Glutamatergic neuron (in vitro differentiated cells): Measurements from ENCODE around the gene NBEAL2. TPM values are rescaled to one million over a fixed set of nuclear protein-coding genes. Genes with fewer than 3 reads are reported as not detected.

ENCODE experiments used
- DNase-seq: peaks from one replicate; pipeline ENCODE4 v3.0.0; 2022
- H3K27ac Mint-ChIP-seq: one replicate; pipeline ENCODE4 v1.8.0; 2020; ENCODE audit warnings: mild to moderate bottlenecking, mixed read lengths, inconsistent platforms; ENCODE audit not compliant: unreplicated experiment
- H3K27me3 Mint-ChIP-seq: one replicate; pipeline ENCODE4 v1.8.0; 2020; ENCODE audit warnings: mild to moderate bottlenecking, moderate library complexity, mixed read lengths, inconsistent platforms; ENCODE audit not compliant: unreplicated experiment
- H3K36me3 Mint-ChIP-seq: one replicate; pipeline ENCODE4 v1.8.0; 2020; ENCODE audit warnings: mild to moderate bottlenecking, mixed read lengths, inconsistent platforms; ENCODE audit not compliant: unreplicated experiment
- H3K4me1 Mint-ChIP-seq: one replicate; pipeline ENCODE4 v1.8.0; 2020; ENCODE audit warnings: mild to moderate bottlenecking, low read depth, mixed read lengths, inconsistent platforms; ENCODE audit not compliant: unreplicated experiment
- H3K4me3 Mint-ChIP-seq: one replicate; pipeline ENCODE4 v1.8.0; 2020; ENCODE audit warnings: mild to moderate bottlenecking, mixed read lengths, inconsistent platforms; ENCODE audit not compliant: unreplicated experiment
- H3K9me3 Mint-ChIP-seq: one replicate; pipeline ENCODE4 v1.8.0; 2020; ENCODE audit warnings: mild to moderate bottlenecking, moderate library complexity, mixed read lengths, inconsistent platforms; ENCODE audit not compliant: unreplicated experiment
- total RNA-seq: library from RNA; stranded (reverse); fragmentation: NEBNext Ultra II Directional; extraction: Animal tissue kit (Norgen Biotek cat#: 25700); gene quantifications from one replicate; pipeline ENCODE4 v1.2.1, GENCODE V29; 2021; ENCODE audit not compliant: unreplicated experiment
- TF ChIP-seq, protein P1 (sequence below): fragments of 200-600 bp; sonication (generic); IDR thresholded peaks from one replicate; pipeline ENCODE4 v1.5.0; 2021; ENCODE audit not compliant: partially characterized antibody, unreplicated experiment

NBEAL2 gene
- total RNA-seq, 1 donor from 2014 or later, result 38.0 TPM

DNA sequence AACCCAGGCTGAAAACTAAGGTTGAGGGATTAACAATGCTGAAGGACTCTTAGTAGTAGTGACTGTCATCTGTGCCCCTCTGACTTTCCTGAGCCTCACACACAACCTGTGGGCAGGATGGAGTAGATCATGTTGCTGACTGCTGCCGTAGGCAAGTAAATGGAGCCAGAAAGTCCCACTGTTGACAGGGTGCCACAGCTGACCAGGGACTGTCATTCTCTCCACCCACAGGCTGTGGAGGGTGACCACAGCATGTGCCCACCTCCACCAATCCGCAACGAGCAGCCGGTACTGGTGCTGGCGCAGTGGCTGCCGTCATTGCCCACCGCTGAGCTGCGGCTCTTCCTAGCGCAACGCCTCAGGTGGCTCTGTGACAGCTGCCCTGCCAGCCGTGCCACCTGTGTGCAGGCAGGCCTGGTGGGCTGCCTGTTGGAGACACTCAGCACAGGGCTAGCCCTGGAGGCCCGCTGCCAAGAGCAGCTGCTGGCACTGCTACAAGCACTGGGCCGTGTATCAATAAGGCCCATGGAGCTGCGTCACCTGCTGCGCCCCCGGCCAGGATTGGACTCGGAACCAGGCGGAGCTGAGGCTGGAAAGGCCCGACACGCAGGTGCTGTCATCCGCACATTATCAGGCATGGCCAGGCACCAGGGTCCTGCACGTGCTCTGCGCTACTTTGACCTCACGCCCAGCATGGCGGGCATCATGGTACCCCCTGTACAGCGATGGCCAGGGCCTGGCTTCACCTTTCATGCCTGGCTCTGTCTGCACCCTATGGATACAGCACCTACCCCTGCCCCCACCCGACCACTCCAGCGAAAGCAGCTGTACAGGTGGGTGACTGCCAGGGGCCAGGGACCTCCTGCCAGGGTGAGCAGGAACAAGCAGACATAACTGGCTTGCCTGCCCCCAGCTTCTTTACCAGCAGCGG lies 15.6 kb downstream of the NBEAL2 start:
- H3K4me3 Mint-ChIP-seq, result no peak overlapping the region
- no peaks in the 10 kb centered on the region for H3K9me3 Mint-ChIP-seq
- TF ChIP-seq, protein P1, sequence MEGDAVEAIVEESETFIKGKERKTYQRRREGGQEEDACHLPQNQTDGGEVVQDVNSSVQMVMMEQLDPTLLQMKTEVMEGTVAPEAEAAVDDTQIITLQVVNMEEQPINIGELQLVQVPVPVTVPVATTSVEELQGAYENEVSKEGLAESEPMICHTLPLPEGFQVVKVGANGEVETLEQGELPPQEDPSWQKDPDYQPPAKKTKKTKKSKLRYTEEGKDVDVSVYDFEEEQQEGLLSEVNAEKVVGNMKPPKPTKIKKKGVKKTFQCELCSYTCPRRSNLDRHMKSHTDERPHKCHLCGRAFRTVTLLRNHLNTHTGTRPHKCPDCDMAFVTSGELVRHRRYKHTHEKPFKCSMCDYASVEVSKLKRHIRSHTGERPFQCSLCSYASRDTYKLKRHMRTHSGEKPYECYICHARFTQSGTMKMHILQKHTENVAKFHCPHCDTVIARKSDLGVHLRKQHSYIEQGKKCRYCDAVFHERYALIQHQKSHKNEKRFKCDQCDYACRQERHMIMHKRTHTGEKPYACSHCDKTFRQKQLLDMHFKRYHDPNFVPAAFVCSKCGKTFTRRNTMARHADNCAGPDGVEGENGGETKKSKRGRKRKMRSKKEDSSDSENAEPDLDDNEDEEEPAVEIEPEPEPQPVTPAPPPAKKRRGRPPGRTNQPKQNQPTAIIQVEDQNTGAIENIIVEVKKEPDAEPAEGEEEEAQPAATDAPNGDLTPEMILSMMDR, result no peak
- no peak for DNase-seq
- no peak overlapping the region for H3K27ac Mint-ChIP-seq
- H3K36me3 Mint-ChIP-seq, result no peaks in the 10 kb centered on the region
- H3K4me1 Mint-ChIP-seq, result peaks cover 6% of the 10 kb centered on the region
- peaks cover 4% of the 10 kb centered on the region for H3K27me3 Mint-ChIP-seq

DNA sequence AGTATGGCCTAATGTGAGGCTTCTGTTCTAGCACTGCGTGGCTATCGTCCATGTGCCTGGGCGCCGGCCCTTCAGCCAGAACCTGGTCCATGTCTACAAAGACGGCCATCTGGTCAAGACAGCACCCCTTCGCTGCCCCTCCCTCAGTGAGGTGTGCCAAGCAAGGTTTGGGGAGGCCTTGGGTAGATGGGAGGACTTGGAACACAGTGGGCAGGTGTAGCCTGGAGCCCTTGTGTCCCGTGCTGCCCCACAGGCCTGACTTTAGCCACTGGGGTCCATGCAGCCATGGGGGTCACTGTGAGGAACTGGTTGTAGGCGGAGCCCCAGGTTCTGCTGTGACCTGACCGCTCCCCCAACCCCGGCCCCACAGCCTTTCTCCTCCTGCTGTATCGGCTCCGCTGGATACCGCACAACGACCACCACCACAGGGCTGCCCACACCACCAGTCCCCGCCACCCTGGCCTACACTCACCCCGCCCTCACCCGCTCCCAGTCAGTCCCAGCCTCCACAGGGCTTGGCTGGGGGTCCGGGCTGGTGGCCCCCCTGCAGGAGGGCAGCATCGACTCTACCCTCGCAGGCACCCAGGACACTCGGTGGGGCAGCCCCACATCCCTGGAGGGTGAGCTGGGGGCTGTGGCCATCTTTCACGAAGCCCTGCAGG lies 16.6 kb downstream of the NBEAL2 start:
- H3K4me1 Mint-ChIP-seq, result peaks cover 6% of the 10 kb centered on the region
- peaks cover 4% of the 10 kb centered on the region for H3K27me3 Mint-ChIP-seq
- no peak overlapping the region for H3K4me3 Mint-ChIP-seq
- TF ChIP-seq, protein P1, result no peak
- no peak for DNase-seq
- no peaks in the 10 kb centered on the region for H3K36me3 Mint-ChIP-seq
- no peak overlapping the region for H3K27ac Mint-ChIP-seq
- no peaks in the 10 kb centered on the region for H3K9me3 Mint-ChIP-seq

DNA sequence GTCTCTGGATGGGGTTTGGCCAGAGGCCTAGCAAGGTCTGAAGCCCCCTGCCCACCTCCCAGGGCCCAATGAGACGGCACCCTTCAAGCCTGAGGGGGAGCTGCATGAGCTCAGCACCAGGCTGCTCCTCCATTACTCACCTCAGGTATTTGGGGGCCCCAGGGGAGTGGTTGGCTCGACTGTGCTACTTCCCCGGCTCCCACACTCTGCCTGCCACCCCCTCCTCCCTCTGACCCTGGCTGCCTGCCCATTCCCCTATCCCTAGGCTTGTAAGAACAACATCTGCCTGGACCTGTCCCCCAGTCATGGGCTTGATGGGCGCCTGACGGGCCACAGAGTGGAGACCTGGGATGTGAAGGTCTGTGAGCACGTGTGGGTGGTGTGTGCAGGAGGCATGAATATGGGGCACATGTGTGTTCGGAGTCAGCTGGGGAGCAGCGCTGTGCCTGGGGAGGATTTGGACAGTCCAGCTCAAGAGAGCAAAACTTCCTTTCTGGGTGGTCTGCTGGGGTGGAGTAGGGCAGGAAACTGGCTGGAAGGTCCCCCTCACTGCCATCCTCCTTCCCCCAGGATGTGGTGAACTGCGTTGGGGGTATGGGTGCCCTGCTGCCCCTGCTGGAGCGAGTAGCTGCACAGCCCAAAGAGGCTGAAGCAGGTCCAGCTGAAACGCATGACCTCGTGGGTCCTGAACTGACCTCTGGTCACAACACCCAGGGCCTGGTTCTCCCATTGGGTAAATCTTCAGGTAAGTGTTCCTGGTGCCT lies 17.4 kb downstream of the NBEAL2 start:
- peaks cover 6% of the 10 kb centered on the region for H3K4me1 Mint-ChIP-seq
- DNase-seq, result no peak
- no peak overlapping the region for H3K27ac Mint-ChIP-seq
- peaks cover 4% of the 10 kb centered on the region for H3K27me3 Mint-ChIP-seq
- H3K36me3 Mint-ChIP-seq, result no peaks in the 10 kb centered on the region
- TF ChIP-seq, protein P1, result no peak
- H3K9me3 Mint-ChIP-seq, result peaks cover 2% of the 10 kb centered on the region
- H3K4me3 Mint-ChIP-seq, result no peak overlapping the region

DNA sequence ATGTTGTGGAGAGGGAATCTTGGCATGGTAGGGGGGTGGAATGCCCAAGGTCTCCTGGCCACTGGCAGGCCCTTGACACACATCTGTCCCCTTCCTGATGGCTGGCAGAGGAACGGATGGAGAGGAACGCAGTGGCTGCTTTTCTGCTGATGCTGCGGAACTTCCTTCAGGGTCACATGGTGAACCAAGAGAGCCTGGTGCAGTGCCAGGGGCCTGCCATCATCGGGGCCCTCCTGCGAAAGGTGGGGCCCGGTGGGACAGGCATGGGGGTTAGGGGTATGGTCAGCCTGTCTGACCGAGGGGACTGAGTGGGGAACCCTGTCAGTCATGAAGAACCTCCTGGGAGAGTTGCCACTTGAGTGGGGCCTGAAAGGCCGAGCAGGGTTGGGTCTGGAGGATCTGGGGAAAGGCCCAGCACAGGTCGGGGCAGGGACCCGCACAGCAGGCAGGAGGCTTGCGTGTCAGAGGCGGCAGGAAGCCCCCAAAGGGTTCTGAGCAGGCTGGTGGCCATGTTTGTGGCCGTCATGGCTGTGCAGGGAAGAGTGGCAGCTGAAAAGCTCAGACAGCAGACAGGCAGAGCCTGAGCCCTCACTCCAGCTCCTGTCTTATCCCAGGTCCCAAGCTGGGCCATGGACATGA lies 18.1 kb downstream of the NBEAL2 start:
- no peak overlapping the region for H3K27ac Mint-ChIP-seq
- DNase-seq, result peak; percentile 10
- H3K27me3 Mint-ChIP-seq, result peaks cover 4% of the 10 kb centered on the region
- H3K4me3 Mint-ChIP-seq, result no peak overlapping the region
- H3K9me3 Mint-ChIP-seq, result peaks cover 2% of the 10 kb centered on the region
- H3K36me3 Mint-ChIP-seq, result no peaks in the 10 kb centered on the region
- H3K4me1 Mint-ChIP-seq, result peaks cover 6% of the 10 kb centered on the region
- TF ChIP-seq, protein P1, result no peak
